ENCODE measurements around the gene WDFY4. TPM values are rescaled to one million over a fixed set of nuclear protein-coding genes. Genes with fewer than 3 reads are reported as not detected.

Gene WDFY4
- total and polyA plus RNA-seq, 4 donors: 4.6 to 26.9 (median 13.5) TPM

- TF ChIP-seq CTCF (IDR thresholded peaks at IDR 0.05; ENCODE audit: control extremely low read depth, extremely low read depth): no peak
Observed at GRCh38 chr10:48690791-48691660, 6.4 kb downstream of the WDFY4 start.

GRCh38 chr10:48691812-48692528 is 7.3 kb downstream of the WDFY4 start:
- 66 to 86% methylated on average over 8 of the region's 8 CpGs for WGBS, 2 donors

More at GRCh38 chr10:48690791-48691660, 6.4 kb downstream of the WDFY4 start:
- ATAC-seq (ENCODE audit: insufficient read depth, low FRiP score) (no peak), DNase-seq (no peak)
- no peaks in the 10 kb centered on the region for H3K27me3 ChIP-seq (ENCODE audit: control insufficient read depth in 3 of 3, insufficient read depth in 3 of 3, low read length in 2 of 3)
- WGBS, 2 donors: 92 to 94% methylated on average over 11 to 12 of the region's 12 CpGs
- no peak overlapping the region for H3K9ac ChIP-seq (ENCODE audit: insufficient read depth in 1 of 2, low read length in 2 of 2)
- no peaks in the 10 kb centered on the region for H3K36me3 ChIP-seq (ENCODE audit: control insufficient read depth in 4 of 4, insufficient read depth in 4 of 4, low read length in 4 of 4)
- H3K27ac ChIP-seq (ENCODE audit: low read depth in 1 of 2, low read length in 1 of 2): no peak overlapping the region
- no peak overlapping the region for H3K4me3 ChIP-seq
- H3K9me3 ChIP-seq (ENCODE audit: control insufficient read depth in 4 of 4, insufficient read depth in 3 of 4, low read length in 3 of 4): no peaks in the 10 kb centered on the region
- H3K4me1 ChIP-seq (ENCODE audit: control insufficient read depth in 5 of 5, insufficient read depth in 5 of 5, low read length in 5 of 5): no peaks in the 10 kb centered on the region

GRCh38 chr10:48692748-48693147 is 8.1 kb downstream of the WDFY4 start:
- Histone ChIP-seq H3K4me3 (no peak overlapping the region), H3K36me3 (ENCODE audit: control insufficient read depth in 4 of 4, insufficient read depth in 4 of 4, low read length in 4 of 4) (no peaks in the 10 kb centered on the region), H3K9me3 (ENCODE audit: control insufficient read depth in 4 of 4, insufficient read depth in 3 of 4, low read length in 3 of 4) (peaks cover 0 to 2% (median 0%) of the 10 kb centered on the region in 4 donors), H3K9ac (ENCODE audit: insufficient read depth in 1 of 2, low read length in 2 of 2) (no peak overlapping the region), H3K27ac (ENCODE audit: low read depth in 1 of 2, low read length in 1 of 2) (no peak overlapping the region), H3K27me3 (ENCODE audit: control insufficient read depth in 3 of 3, insufficient read depth in 3 of 3, low read length in 2 of 3) (no peaks in the 10 kb centered on the region), H3K4me1 (ENCODE audit: control insufficient read depth in 5 of 5, insufficient read depth in 5 of 5, low read length in 5 of 5) (no peaks in the 10 kb centered on the region)
- ATAC-seq (ENCODE audit: insufficient read depth, low FRiP score) (no peak), DNase-seq (no peak)
- WGBS, 2 donors: 90 to 92% methylated on average over 4 of the region's 4 CpGs
- no peak for TF ChIP-seq CTCF (IDR thresholded peaks at IDR 0.05; ENCODE audit: control extremely low read depth, extremely low read depth)

More at GRCh38 chr10:48691812-48692528, 7.3 kb downstream of the WDFY4 start:
- Histone ChIP-seq H3K9ac (ENCODE audit: insufficient read depth in 1 of 2, low read length in 2 of 2) (no peak overlapping the region), H3K27me3 (ENCODE audit: control insufficient read depth in 3 of 3, insufficient read depth in 3 of 3, low read length in 2 of 3) (no peaks in the 10 kb centered on the region), H3K9me3 (ENCODE audit: control insufficient read depth in 4 of 4, insufficient read depth in 3 of 4, low read length in 3 of 4) (peaks cover 0 to 2% (median 0%) of the 10 kb centered on the region in 4 donors), H3K27ac (ENCODE audit: low read depth in 1 of 2, low read length in 1 of 2) (no peak overlapping the region), H3K4me1 (ENCODE audit: control insufficient read depth in 5 of 5, insufficient read depth in 5 of 5, low read length in 5 of 5) (no peaks in the 10 kb centered on the region), H3K36me3 (ENCODE audit: control insufficient read depth in 4 of 4, insufficient read depth in 4 of 4, low read length in 4 of 4) (no peaks in the 10 kb centered on the region), H3K4me3 (no peak overlapping the region)
- DNase-seq: no peak
- no peak for TF ChIP-seq CTCF (IDR thresholded peaks at IDR 0.05; ENCODE audit: control extremely low read depth, extremely low read depth)
- ATAC-seq (ENCODE audit: insufficient read depth, low FRiP score): no peak

All from lung (tissue), 12 donors.